Erythroblast (primary cell): ENCODE measurements around the gene P2RX2.

ENCODE experiments used
- DNase-seq, 2 experiments: peaks; one replicate each; lab custom pipeline; 2025; lab: John Stamatoyannopoulos, UW
- GATA1 ChIP-seq: IDR thresholded peaks from 2 replicates; pipeline ENCODE4 v1.6.1; 2011; ENCODE audit warnings: low read depth, mild to moderate bottlenecking, control low read depth, low read length, moderate library complexity
- POLR2A ChIP-seq: IDR thresholded peaks from 2 replicates; pipeline ENCODE4 v1.6.1; 2011; ENCODE audit warnings: mild to moderate bottlenecking, low read length

Gene P2RX2

GRCh38 chr12:132618683-132619043 lies at the start of gene P2RX2:
P2RX2 (plus strand) TSS chr12:132618776; CDS start chr12:132618817, 41 bp downstream.
- no peak for DNase-seq
- no peak for TF ChIP-seq POLR2A
- TF ChIP-seq GATA1: no peak

DNA sequence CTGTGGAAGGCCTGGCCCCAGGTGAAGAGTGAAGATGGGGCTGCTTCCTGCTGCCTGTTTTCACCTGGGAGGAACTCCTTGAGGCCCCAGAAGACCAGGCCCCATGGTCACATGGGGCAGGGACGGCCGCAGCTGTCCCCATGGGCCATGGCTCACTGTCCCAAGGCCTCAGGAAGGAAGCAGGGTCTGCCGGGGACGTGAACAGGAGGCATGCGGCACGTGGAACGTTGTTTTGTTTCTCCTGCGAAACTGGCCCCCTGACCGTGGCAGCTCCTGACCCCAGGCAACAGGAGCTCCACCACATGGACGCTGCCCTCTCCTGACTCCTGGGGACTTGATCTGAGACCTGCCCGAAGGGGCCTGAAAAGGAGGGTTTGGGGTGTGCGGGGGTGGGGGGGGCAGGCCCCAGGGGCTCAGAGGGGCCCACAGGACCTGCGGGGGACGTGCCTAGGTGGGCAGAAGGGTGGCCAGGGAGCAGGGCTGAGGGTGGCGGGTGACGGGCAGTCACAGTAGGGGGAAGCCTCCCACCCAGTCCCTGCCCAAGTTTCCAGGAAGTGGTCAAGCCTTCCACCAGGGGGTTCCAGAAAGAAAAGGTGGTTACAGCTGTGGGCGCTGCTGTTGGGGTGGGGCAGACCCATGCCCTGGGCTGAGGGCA lies 49.6 kb upstream of the P2RX2 start:
- TF ChIP-seq POLR2A (no peak), GATA1 (no peak)
- no peak for DNase-seq

- TF ChIP-seq POLR2A (no peak), GATA1 (no peak)
- no peak for DNase-seq
Measured at GRCh38 chr12:132569856-132570480, 48.6 kb upstream of the P2RX2 start.

GRCh38 chr12:132570635-132571034 lies 47.9 kb upstream of the P2RX2 start:
- no peak for TF ChIP-seq GATA1
- no peak for TF ChIP-seq POLR2A
- DNase-seq: no peak

DNA sequence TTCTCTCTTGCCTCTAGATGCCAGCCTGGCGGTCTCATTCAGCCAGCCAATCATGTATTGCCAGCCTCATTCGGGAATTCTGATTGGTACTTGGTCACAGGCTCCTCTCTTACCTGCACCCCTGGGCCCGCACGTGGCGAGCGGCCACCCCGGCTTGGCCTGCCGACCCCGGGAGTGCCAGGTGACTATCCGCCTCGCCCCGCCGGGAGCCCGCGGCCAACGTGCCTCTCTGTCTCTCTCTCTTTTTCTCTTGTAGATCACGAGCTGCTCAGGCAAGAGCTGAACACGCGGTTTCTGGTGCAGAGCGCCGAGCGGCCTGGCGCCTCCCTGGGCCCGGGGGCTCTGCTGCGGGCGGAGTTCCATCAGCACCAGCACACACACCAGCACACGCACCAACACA lies 47.5 kb upstream of the P2RX2 start:
- DNase-seq: no peak
- TF ChIP-seq POLR2A (no peak), GATA1 (no peak)

- no peak for DNase-seq
Measured at GRCh38 chr12:132571598-132571997, 47.0 kb upstream of the P2RX2 start.

GRCh38 chr12:132572106-132572505 lies 46.5 kb upstream of the P2RX2 start:
- DNase-seq: no peak
- TF ChIP-seq GATA1 (no peak), POLR2A (no peak)

More at GRCh38 chr12:132571598-132571997, 47.0 kb upstream of the P2RX2 start:
- TF ChIP-seq GATA1 (no peak), POLR2A (no peak)

DNA sequence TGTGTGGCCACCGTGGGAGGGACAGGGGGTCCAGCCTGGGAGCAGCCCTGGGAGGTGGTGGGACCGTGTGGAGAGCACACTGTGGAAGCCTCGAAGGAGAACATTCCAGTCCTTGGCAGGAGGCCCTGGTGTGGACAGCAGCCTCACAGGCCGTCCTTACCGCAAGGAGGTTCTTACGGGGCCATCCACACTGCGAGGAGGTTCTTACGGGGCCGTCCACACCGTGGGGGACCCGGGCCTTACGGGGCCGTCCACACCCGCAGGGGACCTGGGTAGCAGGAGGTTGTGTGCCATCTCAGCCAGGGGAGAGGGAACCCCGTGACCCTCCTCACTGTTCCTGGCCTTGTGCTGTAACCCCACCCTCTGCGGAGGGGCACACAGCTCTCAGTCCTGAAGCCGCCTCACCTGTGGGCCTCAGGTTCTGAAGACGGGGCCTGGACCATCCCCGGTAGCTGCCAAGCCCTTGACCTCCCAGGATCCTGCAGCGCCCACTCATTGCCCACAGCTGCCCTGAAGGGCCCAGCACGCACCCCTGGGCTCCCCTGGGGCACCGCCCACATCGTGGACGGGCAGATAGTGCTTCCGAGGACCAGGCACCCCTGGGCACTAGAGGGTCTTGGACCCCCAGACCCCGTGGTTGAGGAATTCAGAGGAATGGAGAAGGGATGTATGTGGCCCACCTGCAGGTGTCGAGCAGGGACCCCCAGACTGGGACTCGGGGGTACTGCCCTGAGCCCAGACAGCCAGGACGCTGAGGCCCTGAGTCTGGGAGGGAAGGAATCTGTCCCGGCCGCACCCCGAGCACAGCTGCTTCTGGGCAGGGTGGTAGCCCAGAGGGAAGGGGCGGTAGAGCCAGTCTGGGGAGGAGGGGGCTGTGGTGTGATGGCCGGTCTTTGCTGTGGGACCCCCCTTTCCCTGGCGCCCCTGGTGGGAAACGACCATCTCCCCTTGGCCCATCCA lies 45.5 kb upstream of the P2RX2 start:
- DNase-seq: no peak
- TF ChIP-seq POLR2A: no peak
- TF ChIP-seq GATA1: no peak

DNA sequence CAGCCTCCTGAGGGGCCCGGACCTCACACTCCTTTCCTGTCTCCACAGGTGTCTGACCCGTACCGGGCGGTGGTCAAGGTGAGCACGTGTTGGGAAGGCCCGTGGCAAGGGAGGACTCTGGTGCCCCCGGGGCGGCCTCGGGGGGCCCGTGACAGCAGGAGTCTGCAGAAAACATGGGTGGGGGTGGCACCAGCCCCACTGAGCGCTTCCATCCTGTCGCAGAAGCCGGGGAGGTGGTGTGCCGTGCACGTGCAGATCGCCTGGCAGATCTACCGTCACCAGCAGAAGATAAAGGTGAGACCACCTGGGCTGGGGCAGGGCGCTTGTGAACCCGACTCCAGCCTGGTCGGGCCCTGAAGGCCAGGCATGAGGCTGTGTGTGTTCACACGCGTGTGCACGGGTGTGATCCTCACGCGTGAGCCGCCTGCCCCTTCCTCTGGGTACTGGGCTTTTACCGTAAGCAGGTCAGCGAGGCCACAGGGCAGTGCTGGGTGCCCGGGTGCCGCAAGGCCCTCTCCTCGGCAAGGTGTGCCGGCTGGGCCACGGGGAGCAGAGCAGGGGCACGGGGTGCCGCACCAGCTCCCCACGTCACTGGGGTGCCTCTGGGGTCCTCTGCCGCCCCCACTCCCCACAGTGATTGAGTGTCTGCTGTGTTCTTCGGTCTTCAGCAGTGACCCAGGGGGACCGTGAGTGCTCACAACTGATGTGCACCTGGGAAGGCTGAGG lies 44.1 kb upstream of the P2RX2 start:
- TF ChIP-seq GATA1 (no peak), POLR2A (no peak)
- no peak for DNase-seq

- TF ChIP-seq POLR2A: no peak
- no peak for TF ChIP-seq GATA1
- no peak for DNase-seq
Measured at GRCh38 chr12:132575661-132576060, 42.9 kb upstream of the P2RX2 start.

- no peak for TF ChIP-seq POLR2A
- no peak for TF ChIP-seq GATA1
- DNase-seq: no peak
Measured at GRCh38 chr12:132576701-132577100, 41.9 kb upstream of the P2RX2 start.

GRCh38 chr12:132577191-132577920 lies 41.2 kb upstream of the P2RX2 start:
- TF ChIP-seq POLR2A (no peak), GATA1 (no peak)
- DNase-seq: no peak
